ENCODE data around the gene VSTM4. TPM values are rescaled to one million over a fixed set of nuclear protein-coding genes. Genes with fewer than 3 reads are reported as not detected.

VSTM4 gene
- polyA plus RNA-seq, 1 experiment, result 4.4 TPM

DNA sequence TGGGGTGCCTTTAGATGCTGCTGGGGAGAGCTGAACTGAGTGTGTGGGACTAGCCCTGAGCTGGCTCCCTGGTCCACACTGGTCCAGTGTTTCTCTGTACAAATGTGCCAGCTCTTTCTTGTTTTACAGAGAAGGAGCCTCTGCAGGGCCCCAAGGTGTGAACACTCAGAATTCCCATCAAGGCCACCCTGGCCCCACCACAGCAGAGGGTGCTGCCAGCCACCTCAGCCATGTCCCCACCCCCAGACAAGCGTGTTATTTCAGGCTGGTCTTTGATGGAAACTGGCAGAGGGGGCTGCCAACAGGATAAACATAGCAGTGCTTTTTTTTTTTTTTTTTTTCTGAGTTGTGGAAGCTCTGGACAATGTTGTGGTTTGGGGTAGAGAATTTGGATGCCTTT is 107.2 kb downstream of the VSTM4 start:
- Histone ChIP-seq H3K4me3 (ENCODE audit: low read depth, low read length) (no peak overlapping the region), H3K36me3 (ENCODE audit: control insufficient read depth, insufficient read depth, low read length) (no peaks in the 10 kb centered on the region), H3K27me3 (ENCODE audit: control insufficient read depth, insufficient read depth, low read length) (peaks cover 6% of the 10 kb centered on the region)
- CTCF ChIA-PET, result interaction anchor here (3.2 kb wide), 1 partner anchor 26 kb away, joined by 12 read pairs; no protein-coding TSS in a partner anchor
- no peak for DNase-seq (ENCODE audit: low read depth)
- TF ChIP-seq, protein P1, sequence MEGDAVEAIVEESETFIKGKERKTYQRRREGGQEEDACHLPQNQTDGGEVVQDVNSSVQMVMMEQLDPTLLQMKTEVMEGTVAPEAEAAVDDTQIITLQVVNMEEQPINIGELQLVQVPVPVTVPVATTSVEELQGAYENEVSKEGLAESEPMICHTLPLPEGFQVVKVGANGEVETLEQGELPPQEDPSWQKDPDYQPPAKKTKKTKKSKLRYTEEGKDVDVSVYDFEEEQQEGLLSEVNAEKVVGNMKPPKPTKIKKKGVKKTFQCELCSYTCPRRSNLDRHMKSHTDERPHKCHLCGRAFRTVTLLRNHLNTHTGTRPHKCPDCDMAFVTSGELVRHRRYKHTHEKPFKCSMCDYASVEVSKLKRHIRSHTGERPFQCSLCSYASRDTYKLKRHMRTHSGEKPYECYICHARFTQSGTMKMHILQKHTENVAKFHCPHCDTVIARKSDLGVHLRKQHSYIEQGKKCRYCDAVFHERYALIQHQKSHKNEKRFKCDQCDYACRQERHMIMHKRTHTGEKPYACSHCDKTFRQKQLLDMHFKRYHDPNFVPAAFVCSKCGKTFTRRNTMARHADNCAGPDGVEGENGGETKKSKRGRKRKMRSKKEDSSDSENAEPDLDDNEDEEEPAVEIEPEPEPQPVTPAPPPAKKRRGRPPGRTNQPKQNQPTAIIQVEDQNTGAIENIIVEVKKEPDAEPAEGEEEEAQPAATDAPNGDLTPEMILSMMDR (IDR thresholded peaks at IDR 0.05; ENCODE audit: insufficient read depth, low read depth, low read length), result no peak
- POLR2A ChIA-PET, result no interaction called here

DNA sequence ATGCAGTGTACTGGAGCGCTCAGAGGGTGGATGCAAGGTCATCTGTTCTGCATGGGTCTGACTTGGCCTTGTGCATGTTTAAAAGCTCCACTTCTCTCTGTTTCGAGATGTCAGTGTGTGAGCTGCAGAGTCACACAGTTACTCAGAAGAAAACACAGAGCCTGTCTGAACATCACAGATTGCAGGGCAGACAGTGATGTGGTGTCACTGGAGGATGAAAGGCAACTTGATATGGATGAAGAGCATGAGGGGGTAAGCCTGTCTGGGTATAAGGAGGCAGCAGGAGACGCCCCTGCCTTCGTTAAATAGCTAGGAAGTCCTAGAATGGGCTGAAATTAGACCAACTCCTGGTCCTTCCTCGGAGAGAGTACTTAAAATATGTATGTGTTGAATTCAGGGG is 108.2 kb downstream of the VSTM4 start:
- H3K4me3 ChIP-seq (ENCODE audit: low read depth, low read length), result no peak overlapping the region
- ChIA-PET CTCF (interaction anchor here (3.2 kb wide), 1 partner anchor 25 kb away, joined by 12 read pairs; no protein-coding TSS in a partner anchor), POLR2A (no interaction called here)
- peaks cover 6% of the 10 kb centered on the region for H3K27me3 ChIP-seq (ENCODE audit: control insufficient read depth, insufficient read depth, low read length)
- DNase-seq (ENCODE audit: low read depth), result no peak
- TF ChIP-seq, protein P1 (IDR thresholded peaks at IDR 0.05; ENCODE audit: insufficient read depth, low read depth, low read length), result no peak
- H3K36me3 ChIP-seq (ENCODE audit: control insufficient read depth, insufficient read depth, low read length), result no peaks in the 10 kb centered on the region

DNA sequence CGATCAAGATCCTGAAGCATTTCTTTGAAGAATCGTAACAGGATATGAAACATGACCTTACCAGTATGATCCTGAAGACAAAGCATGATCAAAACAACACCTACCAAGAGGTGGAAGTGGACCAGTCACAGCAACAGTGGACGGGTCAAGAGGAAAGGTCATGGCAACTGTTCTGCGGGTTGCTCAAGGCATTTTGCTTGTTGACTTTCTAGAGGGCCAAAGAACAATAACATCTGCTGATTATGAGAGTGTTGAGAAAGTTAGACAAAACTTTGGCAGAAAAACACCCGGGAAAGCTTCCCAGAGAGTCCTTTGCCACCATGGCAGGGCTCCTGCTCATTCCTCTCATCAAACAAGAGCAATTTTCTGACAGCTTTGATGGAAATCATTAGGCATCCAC is 110.1 kb downstream of the VSTM4 start:
- POLR2A ChIA-PET, result no interaction called here

DNA sequence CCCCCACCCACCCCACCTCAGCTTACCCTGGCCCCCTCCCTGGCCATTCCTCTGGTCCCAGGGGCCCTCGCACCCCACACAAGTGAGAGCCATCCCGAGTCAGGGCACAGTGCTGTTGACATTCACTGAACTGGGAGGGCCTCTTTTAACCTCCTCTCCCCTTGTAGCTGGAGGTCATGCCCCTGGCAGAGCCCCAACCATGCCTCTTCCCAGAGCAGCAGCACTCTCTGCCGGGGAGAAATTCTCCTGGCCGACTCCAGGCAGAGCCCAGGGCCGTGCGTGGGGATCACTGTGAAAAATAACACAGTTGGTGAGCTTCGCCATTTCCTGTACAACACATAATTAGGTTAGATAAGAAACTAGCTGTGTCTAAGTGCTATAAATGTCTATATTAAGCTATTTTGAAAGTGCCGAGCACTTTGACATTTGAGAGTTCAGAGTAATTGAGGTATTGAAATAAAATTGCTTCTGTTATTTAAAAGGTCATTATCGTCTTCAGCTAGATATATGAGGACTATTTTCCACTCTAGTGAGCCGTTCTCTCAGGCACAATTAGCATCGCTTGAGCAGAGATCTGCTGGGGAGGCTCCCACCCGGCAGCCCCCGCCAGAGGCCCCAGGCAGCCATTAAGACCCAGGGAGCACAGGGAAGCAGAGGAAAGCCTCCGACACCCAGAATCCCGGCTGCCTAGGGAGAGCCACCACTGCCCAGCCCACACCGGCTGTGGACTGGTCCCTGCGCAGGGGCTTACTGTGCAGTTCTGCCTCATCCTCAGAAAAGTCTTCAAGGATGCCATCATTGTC is 113.3 kb downstream of the VSTM4 start:
- DNase-seq (ENCODE audit: low read depth), result no peak
- CTCF ChIA-PET, result no interaction called here
- no peaks in the 10 kb centered on the region for H3K36me3 ChIP-seq (ENCODE audit: control insufficient read depth, insufficient read depth, low read length)
- POLR2A ChIA-PET, result no interaction called here
- no peak overlapping the region for H3K4me3 ChIP-seq (ENCODE audit: low read depth, low read length)
- 0 out of 2 replicates have a peak, but pooled peaks cover under 1% of the 10 kb centered on the region for H3K27me3 ChIP-seq (ENCODE audit: control insufficient read depth, insufficient read depth, low read length)
- TF ChIP-seq, protein P1 (IDR thresholded peaks at IDR 0.05; ENCODE audit: insufficient read depth, low read depth, low read length), result no peak

More for the DNA sequence above, 110.1 kb downstream of the VSTM4 start:
- no peaks in the 10 kb centered on the region for H3K36me3 ChIP-seq (ENCODE audit: control insufficient read depth, insufficient read depth, low read length)
- H3K4me3 ChIP-seq (ENCODE audit: low read depth, low read length), result no peak overlapping the region
- TF ChIP-seq, protein P1 (IDR thresholded peaks at IDR 0.05; ENCODE audit: insufficient read depth, low read depth, low read length), result no peak
- peaks cover 6% of the 10 kb centered on the region for H3K27me3 ChIP-seq (ENCODE audit: control insufficient read depth, insufficient read depth, low read length)
- DNase-seq (ENCODE audit: low read depth), result no peak
- CTCF ChIA-PET, result interaction anchor here (0.7 kb wide), 1 partner anchor 159 kb away, joined by 3 read pairs; no protein-coding TSS in a partner anchor

DNA sequence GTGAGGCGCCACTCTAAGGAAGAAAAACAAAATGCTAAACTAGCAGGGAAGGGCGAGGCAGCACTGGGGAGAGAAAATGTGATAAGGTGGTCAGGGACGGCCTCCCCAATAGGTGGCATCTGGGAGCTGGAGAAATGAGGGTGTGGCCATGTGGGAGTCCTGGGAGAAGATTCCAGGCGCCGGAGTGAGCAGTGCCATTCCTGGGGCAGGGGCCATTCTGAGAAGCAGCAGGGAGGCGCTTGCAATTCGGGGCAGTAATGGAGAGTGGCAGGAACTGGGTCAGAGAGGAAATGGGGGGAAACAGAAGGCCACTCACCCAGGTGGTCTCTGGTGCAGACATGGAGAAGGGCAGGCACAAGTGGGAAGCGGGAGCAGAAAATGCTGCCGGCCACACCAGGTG is 113.9 kb downstream of the VSTM4 start:
- DNase-seq (ENCODE audit: low read depth), result no peak
- Histone ChIP-seq H3K27me3 (ENCODE audit: control insufficient read depth, insufficient read depth, low read length) (no peaks in the 10 kb centered on the region), H3K36me3 (ENCODE audit: control insufficient read depth, insufficient read depth, low read length) (no peaks in the 10 kb centered on the region), H3K4me3 (ENCODE audit: low read depth, low read length) (no peak overlapping the region)
- ChIA-PET CTCF (no interaction called here), POLR2A (no interaction called here)
- TF ChIP-seq, protein P1 (IDR thresholded peaks at IDR 0.05; ENCODE audit: insufficient read depth, low read depth, low read length), result no peak
